NCI-H1930 (cell line): ENCODE data around the gene NOS1.

Experiments used
- DNase-seq, 2 experiments: peaks; one replicate each; lab custom pipeline; 2025; lab: John Stamatoyannopoulos, UW

NOS1 gene

GRCh38 chr12:117363056-117363662 is 1.7 kb upstream of the NOS1 start:
- DNase-seq: no peak

- DNase-seq: no peak
Measured at GRCh38 chr12:117362391-117362790, 965 bp upstream of the NOS1 start.

GRCh38 chr12:117361905-117362304 is 479 bp upstream of the NOS1 start:
- no peak for DNase-seq

- DNase-seq: no peak
Measured at GRCh38 chr12:117360551-117361346, 677 bp downstream of the NOS1 start.

- no peak for DNase-seq
Measured at GRCh38 chr12:117360222-117360550, 1.2 kb downstream of the NOS1 start.

- DNase-seq: no peak
Measured at GRCh38 chr12:117359029-117359845, 2.2 kb downstream of the NOS1 start.

- no peak for DNase-seq
Measured at GRCh38 chr12:117356048-117356447, 5.4 kb downstream of the NOS1 start.

GRCh38 chr12:117352883-117353282 is 8.5 kb downstream of the NOS1 start:
- DNase-seq: no peak

- no peak for DNase-seq
Measured at GRCh38 chr12:117352206-117352605, 9.2 kb downstream of the NOS1 start.

GRCh38 chr12:117350140-117350539 is 11.3 kb downstream of the NOS1 start:
- no peak for DNase-seq

- no peak for DNase-seq
Measured at GRCh38 chr12:117347588-117347987, 13.8 kb downstream of the NOS1 start.

GRCh38 chr12:117344716-117345115 is 16.7 kb downstream of the NOS1 start:
- no peak for DNase-seq

GRCh38 chr12:117343849-117344248 is 17.6 kb downstream of the NOS1 start:
- no peak for DNase-seq

GRCh38 chr12:117343296-117343695 is 18.1 kb downstream of the NOS1 start:
- DNase-seq: no peak

GRCh38 chr12:117342682-117343081 is 18.7 kb downstream of the NOS1 start:
- DNase-seq: no peak

GRCh38 chr12:117342247-117342646 is 19.2 kb downstream of the NOS1 start:
- no peak for DNase-seq

- no peak for DNase-seq
Measured at GRCh38 chr12:117339104-117339503, 22.3 kb downstream of the NOS1 start.

GRCh38 chr12:117334855-117335587 is 26.4 kb downstream of the NOS1 start:
- DNase-seq: no peak

GRCh38 chr12:117334051-117334450 is 27.4 kb downstream of the NOS1 start:
- no peak for DNase-seq

GRCh38 chr12:117333331-117333881 is 28.0 kb downstream of the NOS1 start:
- DNase-seq: no peak

- DNase-seq: no peak
Measured at GRCh38 chr12:117331691-117332090, 29.7 kb downstream of the NOS1 start.
